ENCODE measurements around the gene TNF.

The TNF gene

DNA sequence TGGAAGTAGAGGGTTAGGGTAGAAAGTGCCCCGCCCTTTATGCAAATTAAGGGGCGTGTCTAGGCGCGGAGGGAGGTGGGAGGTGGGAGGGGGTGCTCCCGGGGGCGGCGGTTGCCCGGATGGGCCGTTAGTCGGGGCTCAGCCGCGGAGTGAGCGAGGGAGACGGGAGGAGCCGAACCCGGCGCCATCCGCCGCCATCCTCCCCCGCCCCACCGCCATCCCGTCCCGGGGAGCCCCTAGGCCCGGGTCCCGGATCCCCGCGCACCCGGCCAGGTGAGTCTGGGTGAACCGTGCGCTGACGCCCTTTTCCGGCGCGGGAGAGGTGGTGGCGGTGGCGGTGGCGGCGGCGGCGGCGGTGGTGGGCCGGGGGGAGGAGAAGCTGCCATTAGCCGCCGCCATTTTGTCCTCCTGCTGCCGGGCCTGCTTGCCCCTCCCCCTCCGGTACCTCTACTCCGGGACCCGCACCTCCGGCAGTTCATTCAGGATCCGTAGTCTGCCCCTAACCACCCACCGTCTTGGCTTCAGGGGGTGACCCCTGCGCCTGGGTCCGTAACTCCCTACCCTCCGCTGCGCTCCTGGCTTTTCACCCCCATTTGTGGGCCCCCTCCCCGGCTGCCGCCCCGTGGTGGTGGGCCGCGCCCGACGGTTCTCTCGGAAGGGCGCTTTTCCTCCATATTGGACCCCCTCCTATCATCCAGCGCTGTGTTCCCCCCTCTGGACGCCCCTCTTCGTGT is 45.4 kb downstream of the TNF start, which contains the start of gene PRRC2A (continued):
- TF ChIP-seq, protein P1, sequence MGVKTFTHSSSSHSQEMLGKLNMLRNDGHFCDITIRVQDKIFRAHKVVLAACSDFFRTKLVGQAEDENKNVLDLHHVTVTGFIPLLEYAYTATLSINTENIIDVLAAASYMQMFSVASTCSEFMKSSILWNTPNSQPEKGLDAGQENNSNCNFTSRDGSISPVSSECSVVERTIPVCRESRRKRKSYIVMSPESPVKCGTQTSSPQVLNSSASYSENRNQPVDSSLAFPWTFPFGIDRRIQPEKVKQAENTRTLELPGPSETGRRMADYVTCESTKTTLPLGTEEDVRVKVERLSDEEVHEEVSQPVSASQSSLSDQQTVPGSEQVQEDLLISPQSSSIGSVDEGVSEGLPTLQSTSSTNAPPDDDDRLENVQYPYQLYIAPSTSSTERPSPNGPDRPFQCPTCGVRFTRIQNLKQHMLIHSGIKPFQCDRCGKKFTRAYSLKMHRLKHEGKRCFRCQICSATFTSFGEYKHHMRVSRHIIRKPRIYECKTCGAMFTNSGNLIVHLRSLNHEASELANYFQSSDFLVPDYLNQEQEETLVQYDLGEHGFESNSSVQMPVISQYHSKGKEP (tag by site-specific recombination; IDR thresholded peaks at IDR 0.05) = no peak
- TF ChIP-seq ZBTB7A (tag by site-specific recombination; IDR thresholded peaks at IDR 0.05; ENCODE audit: low read depth) (peak; percentile 92), ZNF341 (tag by site-specific recombination; IDR thresholded peaks at IDR 0.05; ENCODE audit: low read depth) (peak; percentile 94), ZNF214 (tag by site-specific recombination; IDR thresholded peaks at IDR 0.05; ENCODE audit: borderline replicate concordance) (no peak), ZFHX2 (tag by site-specific recombination; conservative IDR thresholded peaks at IDR 0.05) (peak; percentile 29; the same call in 1 of the 2 replicates), ZNF501 (tag by site-specific recombination; IDR thresholded peaks at IDR 0.05) (peak; percentile 81), BCL11B (tag by site-specific recombination; IDR thresholded peaks at IDR 0.05; ENCODE audit: low read depth) (peak; percentile 34; the same call in 1 of the 2 replicates), ZNF112 (tag by site-specific recombination; IDR thresholded peaks at IDR 0.05) (no peak), ZNF830 (tag by site-specific recombination; IDR thresholded peaks at IDR 0.05; ENCODE audit: low read depth) (no peak), SP2 (tag by site-specific recombination; IDR thresholded peaks at IDR 0.05) (peak; percentile 5; the same call in 1 of the 2 replicates), ZNF621 (tag by site-specific recombination; IDR thresholded peaks at IDR 0.05) (no peak), KLF16 (tag by site-specific recombination; IDR thresholded peaks at IDR 0.05) (peak; percentile 92), ZNF777 (tag by site-specific recombination; IDR thresholded peaks at IDR 0.05; ENCODE audit: borderline replicate concordance) (peak; percentile 64; the same call in 1 of the 2 replicates), ZNF843 (tag by site-specific recombination; IDR thresholded peaks at IDR 0.05) (no peak; the same call in 1 of the 2 replicates), KLF8 (tag by site-specific recombination; IDR thresholded peaks at IDR 0.05) (peak; percentile 81; the same call in 1 of the 2 replicates), ZXDB (tag by site-specific recombination; IDR thresholded peaks at IDR 0.05) (peak; percentile 87), ZNF585B (tag by site-specific recombination; IDR thresholded peaks at IDR 0.05) (peak; percentile 74), ZNF19 (tag by site-specific recombination; IDR thresholded peaks at IDR 0.05; ENCODE audit: low read depth) (no peak), ZNF274 (IDR thresholded peaks at IDR 0.05; ENCODE audit: low read length) (no peak), ZNF274 (tag by site-specific recombination; IDR thresholded peaks at IDR 0.05; ENCODE audit: borderline replicate concordance) (no peak), ZBTB20 (tag by site-specific recombination; IDR thresholded peaks at IDR 0.05) (peak; percentile 72; the same call in 1 of the 2 replicates), HOXC10 (CRISPR knock-in tag; IDR thresholded peaks at IDR 0.05) (peak; percentile 25; the same call in 1 of the 2 replicates), ZNF670 (tag by site-specific recombination; IDR thresholded peaks at IDR 0.05; ENCODE audit: low read depth) (no peak), ZNF473 (tag by site-specific recombination; IDR thresholded peaks at IDR 0.05) (no peak)
- TF ChIP-seq, protein P2, sequence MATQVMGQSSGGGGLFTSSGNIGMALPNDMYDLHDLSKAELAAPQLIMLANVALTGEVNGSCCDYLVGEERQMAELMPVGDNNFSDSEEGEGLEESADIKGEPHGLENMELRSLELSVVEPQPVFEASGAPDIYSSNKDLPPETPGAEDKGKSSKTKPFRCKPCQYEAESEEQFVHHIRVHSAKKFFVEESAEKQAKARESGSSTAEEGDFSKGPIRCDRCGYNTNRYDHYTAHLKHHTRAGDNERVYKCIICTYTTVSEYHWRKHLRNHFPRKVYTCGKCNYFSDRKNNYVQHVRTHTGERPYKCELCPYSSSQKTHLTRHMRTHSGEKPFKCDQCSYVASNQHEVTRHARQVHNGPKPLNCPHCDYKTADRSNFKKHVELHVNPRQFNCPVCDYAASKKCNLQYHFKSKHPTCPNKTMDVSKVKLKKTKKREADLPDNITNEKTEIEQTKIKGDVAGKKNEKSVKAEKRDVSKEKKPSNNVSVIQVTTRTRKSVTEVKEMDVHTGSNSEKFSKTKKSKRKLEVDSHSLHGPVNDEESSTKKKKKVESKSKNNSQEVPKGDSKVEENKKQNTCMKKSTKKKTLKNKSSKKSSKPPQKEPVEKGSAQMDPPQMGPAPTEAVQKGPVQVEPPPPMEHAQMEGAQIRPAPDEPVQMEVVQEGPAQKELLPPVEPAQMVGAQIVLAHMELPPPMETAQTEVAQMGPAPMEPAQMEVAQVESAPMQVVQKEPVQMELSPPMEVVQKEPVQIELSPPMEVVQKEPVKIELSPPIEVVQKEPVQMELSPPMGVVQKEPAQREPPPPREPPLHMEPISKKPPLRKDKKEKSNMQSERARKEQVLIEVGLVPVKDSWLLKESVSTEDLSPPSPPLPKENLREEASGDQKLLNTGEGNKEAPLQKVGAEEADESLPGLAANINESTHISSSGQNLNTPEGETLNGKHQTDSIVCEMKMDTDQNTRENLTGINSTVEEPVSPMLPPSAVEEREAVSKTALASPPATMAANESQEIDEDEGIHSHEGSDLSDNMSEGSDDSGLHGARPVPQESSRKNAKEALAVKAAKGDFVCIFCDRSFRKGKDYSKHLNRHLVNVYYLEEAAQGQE (tag by site-specific recombination; IDR thresholded peaks at IDR 0.05) = peak; percentile 52
- TF ChIP-seq, protein P3, sequence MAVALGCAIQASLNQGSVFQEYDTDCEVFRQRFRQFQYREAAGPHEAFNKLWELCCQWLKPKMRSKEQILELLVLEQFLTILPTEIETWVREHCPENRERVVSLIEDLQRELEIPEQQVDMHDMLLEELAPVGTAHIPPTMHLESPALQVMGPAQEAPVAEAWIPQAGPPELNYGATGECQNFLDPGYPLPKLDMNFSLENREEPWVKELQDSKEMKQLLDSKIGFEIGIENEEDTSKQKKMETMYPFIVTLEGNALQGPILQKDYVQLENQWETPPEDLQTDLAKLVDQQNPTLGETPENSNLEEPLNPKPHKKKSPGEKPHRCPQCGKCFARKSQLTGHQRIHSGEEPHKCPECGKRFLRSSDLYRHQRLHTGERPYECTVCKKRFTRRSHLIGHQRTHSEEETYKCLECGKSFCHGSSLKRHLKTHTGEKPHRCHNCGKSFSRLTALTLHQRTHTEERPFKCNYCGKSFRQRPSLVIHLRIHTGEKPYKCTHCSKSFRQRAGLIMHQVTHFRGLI (tag by site-specific recombination; IDR thresholded peaks at IDR 0.05) = peak; percentile 37
- TF ChIP-seq, protein P4, sequence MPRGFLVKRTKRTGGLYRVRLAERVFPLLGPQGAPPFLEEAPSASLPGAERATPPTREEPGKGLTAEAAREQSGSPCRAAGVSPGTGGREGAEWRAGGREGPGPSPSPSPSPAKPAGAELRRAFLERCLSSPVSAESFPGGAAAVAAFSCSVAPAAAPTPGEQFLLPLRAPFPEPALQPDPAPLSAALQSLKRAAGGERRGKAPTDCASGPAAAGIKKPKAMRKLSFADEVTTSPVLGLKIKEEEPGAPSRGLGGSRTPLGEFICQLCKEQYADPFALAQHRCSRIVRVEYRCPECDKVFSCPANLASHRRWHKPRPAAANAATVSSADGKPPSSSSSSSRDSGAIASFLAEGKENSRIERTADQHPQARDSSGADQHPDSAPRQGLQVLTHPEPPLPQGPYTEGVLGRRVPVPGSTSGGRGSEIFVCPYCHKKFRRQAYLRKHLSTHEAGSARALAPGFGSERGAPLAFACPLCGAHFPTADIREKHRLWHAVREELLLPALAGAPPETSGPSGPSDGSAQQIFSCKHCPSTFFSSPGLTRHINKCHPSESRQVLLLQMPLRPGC (tag by site-specific recombination; IDR thresholded peaks at IDR 0.05) = peak; percentile 79; the same call in 1 of the 2 replicates
- TF ChIP-seq, protein P5, sequence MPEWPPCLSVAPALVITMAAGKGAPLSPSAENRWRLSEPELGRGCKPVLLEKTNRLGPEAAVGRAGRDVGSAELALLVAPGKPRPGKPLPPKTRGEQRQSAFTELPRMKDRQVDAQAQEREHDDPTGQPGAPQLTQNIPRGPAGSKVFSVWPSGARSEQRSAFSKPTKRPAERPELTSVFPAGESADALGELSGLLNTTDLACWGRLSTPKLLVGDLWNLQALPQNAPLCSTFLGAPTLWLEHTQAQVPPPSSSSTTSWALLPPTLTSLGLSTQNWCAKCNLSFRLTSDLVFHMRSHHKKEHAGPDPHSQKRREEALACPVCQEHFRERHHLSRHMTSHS (tag by site-specific recombination; IDR thresholded peaks at IDR 0.05) = peak; percentile 51; the same call in 1 of the 2 replicates
- TF ChIP-seq, protein P6, sequence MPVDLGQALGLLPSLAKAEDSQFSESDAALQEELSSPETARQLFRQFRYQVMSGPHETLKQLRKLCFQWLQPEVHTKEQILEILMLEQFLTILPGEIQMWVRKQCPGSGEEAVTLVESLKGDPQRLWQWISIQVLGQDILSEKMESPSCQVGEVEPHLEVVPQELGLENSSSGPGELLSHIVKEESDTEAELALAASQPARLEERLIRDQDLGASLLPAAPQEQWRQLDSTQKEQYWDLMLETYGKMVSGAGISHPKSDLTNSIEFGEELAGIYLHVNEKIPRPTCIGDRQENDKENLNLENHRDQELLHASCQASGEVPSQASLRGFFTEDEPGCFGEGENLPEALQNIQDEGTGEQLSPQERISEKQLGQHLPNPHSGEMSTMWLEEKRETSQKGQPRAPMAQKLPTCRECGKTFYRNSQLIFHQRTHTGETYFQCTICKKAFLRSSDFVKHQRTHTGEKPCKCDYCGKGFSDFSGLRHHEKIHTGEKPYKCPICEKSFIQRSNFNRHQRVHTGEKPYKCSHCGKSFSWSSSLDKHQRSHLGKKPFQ (tag by site-specific recombination; IDR thresholded peaks at IDR 0.05) = 0 out of 2 replicates have a peak, but pooled peaks have one; percentile 10
